AG04449 (cell line): Measurements from ENCODE around the gene RPS15.

ENCODE experiments used
- CTCF ChIA-PET: fragments of 350-600 bp; formaldehyde crosslinking; extraction: SDS; loops from one replicate; lab custom pipeline; 2021; ENCODE audit warnings: antibody characterized with exemption; lab: Yijun Ruan, JAX
- POLR2A ChIA-PET: fragments of 400-600, 350-600 bp; formaldehyde crosslinking; extraction: SDS; loops from one replicate; lab custom pipeline; 2020; ENCODE audit warnings: antibody characterized with exemption, inconsistent platforms; lab: Yijun Ruan, JAX
- DNase-seq: peaks from one replicate; pipeline ENCODE4 v3.0.0-alpha.2; 2010; ENCODE audit warnings: low read depth, low spot score
- H3K4me3 ChIP-seq: 2 replicates; pipeline ENCODE4 v1.5.1; 2011; ENCODE audit warnings: low read depth, mild to moderate bottlenecking, control low read depth, low read length
- TF ChIP-seq, protein P1 (sequence below): IDR thresholded peaks from one replicate; pipeline ENCODE4 v1.5.1; 2011; ENCODE audit warnings: mild to moderate bottlenecking, moderate library complexity, low read length, control low read depth, inconsistent platforms; ENCODE audit not compliant: insufficient read depth; ENCODE audit errors: missing control alignments

Gene RPS15

DNA sequence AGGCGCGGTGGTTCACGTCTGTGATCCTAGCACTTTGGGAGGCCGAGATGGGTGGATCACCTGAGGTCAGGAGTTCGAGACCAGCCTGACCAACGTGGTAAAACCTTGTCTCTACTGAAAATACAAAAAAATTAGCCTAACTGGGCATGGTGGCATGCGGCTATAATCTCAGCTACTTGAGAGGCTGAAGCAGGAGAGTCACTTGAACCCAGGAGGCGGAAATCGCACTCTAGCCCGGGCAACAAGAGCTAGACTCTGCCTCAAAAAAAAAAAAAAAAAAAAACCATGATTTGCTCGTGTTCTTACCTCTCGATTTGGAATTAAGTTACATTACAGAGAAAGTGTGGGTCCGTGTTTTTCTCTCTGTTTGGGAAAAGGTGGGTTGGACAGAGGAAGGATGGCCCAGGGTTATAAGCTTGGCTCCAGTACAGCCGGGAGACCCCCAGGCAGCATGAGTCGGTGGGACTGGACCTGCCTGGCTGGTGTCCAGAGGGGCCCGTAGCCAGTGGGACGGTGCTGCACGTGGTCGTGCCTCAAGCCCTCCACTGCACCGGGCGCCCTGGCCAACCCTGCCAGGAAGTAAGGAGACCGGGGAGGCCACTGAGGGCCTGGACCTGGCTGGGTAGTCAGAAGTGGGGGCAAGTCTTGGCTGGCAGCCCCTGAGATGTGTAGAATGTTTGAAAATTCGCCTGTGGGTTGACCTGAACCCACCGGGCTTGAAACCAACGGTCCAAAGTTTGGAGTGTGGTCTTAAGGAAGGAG lies 3.7 kb downstream of the RPS15 start:
- TF ChIP-seq, protein P1, sequence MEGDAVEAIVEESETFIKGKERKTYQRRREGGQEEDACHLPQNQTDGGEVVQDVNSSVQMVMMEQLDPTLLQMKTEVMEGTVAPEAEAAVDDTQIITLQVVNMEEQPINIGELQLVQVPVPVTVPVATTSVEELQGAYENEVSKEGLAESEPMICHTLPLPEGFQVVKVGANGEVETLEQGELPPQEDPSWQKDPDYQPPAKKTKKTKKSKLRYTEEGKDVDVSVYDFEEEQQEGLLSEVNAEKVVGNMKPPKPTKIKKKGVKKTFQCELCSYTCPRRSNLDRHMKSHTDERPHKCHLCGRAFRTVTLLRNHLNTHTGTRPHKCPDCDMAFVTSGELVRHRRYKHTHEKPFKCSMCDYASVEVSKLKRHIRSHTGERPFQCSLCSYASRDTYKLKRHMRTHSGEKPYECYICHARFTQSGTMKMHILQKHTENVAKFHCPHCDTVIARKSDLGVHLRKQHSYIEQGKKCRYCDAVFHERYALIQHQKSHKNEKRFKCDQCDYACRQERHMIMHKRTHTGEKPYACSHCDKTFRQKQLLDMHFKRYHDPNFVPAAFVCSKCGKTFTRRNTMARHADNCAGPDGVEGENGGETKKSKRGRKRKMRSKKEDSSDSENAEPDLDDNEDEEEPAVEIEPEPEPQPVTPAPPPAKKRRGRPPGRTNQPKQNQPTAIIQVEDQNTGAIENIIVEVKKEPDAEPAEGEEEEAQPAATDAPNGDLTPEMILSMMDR: no peak
- ChIA-PET CTCF (interaction anchor here (0.5 to 1.3 kb wide), 3 partner anchors 30 to 384 kb away, joined by 3 read pairs; no protein-coding TSS in a partner anchor), POLR2A (interaction anchor here (1.6 kb wide), 1 partner anchor 11 kb away, joined by 3 read pairs; no protein-coding TSS in a partner anchor)
- H3K4me3 ChIP-seq: no peak overlapping the region
- DNase-seq: no peak

DNA sequence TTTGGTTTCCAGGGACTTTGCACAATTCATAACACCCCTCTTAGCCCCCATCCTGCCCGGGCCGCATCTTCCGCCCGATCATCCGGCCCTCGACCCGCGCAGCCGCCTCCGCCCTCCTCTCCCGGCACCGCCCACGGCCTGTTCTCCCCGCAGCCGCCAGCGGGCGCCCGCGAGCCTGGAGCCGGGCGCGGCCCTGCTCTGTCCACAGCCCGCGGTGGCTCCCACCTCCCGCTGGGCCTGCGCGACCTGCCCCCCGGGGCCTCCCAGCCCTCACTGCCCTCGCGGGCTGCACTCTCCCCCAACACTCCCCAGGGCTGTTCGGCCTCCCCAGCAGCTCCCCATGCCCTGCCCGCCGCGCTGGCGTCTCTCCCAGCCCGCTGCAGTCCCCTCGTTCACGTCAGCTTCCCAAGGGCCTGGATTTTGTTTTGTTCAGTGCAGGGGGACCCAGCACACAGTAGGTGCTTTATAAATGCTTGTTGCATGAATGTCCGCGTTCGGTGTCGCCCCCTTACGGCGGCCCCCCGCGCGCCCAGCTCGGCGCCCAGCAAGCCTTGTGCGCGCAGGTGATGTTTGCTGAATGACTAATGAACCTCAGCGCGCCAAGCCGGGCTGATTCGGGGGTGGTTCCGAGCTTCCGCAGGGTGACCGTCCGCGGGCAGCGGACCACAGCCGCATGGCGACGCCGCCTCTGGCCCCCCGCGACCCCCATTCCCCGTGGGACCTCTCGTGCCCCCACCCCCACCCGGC lies 7.2 kb downstream of the RPS15 start:
- CTCF ChIA-PET: interaction anchor here (0.8 to 3.7 kb wide), 11 partner anchors 8 to 167 kb away, joined by 3 to 25 read pairs (median 4); no protein-coding TSS in a partner anchor
- TF ChIP-seq, protein P1: peak; percentile 87
- no peak for DNase-seq
- H3K4me3 ChIP-seq: peak overlapping the region; percentile 52
- POLR2A ChIA-PET: no interaction called here

DNA sequence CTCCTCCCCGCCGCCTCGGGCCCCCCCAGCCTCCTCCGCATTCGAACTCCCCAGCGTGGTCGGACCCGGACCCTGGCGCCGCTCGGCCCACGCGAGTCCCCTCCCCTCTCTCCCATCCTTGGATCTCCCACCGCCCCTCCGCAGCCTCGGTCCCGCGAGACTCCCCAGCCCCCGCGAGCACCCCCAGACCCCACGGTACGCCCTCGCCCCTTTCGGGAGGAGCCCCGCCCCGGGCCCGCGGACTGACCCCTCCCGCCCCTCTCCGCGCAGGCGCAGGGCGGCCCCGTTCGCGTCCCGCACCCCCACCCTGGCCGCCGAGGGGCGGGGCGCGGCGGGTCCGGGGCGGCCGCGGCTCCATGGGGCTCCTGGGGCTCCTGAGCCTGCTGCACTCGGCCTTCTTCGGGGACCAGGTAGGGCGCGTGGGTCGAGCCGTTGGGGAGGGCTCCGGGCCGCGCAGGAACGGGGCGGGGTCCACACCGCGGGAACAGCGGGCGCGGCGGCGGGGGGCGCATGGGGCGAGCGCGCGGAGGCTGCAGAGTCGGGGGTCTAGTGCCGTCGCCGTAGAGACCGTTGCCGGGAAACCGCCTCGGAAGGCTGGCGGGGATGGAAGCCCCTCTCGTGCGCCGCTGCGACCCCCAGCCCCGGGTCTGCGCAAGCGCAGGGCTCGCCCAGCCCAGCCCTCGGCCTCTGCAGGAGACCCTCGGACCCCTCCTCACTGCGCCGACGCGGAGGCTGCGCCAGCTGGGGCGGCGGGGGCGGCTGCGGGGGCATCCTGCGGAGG lies 7.9 kb downstream of the RPS15 start:
- peak overlapping the region; percentile 52 for H3K4me3 ChIP-seq
- ChIA-PET POLR2A (no interaction called here), CTCF (interaction anchor here (0.8 to 3.7 kb wide), 7 partner anchors 7 to 38 kb away, joined by 3 to 25 read pairs (median 5); no protein-coding TSS in a partner anchor)
- no peak for DNase-seq
- TF ChIP-seq, protein P1: no peak

DNA sequence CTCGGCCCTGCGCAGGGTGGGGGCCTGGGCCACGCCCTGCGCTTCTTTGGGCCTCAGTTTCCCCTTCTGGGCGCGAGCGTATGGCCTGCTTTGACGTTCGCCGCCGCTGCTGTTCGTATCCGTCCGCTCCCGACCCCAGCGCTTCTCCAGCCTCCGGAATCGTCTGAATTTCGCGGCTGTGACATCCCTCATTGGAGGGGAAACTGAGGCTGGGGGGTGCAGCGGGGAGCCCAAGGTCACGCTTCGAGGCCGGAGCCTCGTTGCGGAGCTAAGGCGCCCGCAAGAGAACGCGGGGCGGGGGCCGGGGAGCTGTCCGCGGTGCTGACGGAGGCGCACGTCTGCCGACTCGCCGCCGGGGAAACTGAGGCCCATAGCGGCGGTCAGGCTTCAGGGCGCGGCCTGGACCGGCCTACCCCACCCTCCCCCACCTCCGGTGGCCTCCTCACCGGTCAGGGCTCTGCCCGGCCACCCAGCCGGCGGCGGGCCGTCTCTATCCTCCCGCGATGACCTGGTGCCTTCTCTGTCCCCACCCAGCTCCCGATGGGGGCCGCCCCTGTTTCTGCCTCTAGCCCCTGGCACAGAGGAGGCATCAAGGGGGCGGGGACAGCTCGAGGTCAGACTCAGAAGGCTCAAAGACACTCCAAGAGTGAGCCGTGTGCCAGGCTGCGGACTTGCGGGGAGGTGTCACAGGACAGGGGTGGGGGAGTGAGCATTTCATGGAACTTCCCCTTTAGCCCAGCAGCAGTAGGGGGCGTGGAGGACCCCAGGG lies 8.7 kb downstream of the RPS15 start:
- TF ChIP-seq, protein P1: no peak
- ChIA-PET CTCF (no interaction called here), POLR2A (no interaction called here)
- no peak for DNase-seq
- H3K4me3 ChIP-seq: no peak overlapping the region; the same call in 1 of the 2 replicates

DNA sequence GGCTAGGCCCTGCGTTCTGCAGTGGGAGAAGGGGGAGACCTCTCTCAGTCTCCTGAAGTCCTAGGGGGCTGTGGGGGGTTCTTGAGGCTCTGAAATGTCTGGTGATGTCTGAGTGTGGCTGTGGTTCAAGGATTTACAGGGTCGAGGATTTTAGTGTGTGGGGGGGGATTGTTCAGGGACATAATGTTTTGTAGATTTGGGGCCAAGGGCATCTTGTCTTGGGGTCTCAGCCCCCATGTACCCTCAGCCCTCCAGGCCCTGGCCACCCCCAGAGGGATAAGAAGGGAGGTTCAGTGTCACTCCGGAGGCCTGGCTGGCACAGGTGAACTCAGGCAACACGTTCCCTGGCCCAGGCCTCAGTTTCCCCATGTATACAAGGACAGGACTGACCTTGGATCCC lies 9.3 kb downstream of the RPS15 start:
- POLR2A ChIA-PET: no interaction called here
- DNase-seq: no peak
- CTCF ChIA-PET: no interaction called here
- TF ChIP-seq, protein P1: no peak
- no peak overlapping the region for H3K4me3 ChIP-seq
